Measurements from ENCODE around the gene POGK.

- no peak for TF ChIP-seq CTCF (IDR thresholded peaks at IDR 0.05)
- TF ChIP-seq POLR2A (IDR thresholded peaks at IDR 0.05) = no peak
These were observed 60.5 kb downstream of the POGK start for GRCh38 chr1:166899769-166900168.
